HepG2 (cell line): Measurements from ENCODE around the gene SEZ6. TPM values are rescaled to one million over a fixed set of nuclear protein-coding genes. Genes with fewer than 3 reads are reported as not detected.
A peak's percentile ranks its signal among the peaks of the same experiment; 100 is the strongest.

Source experiments
- DR1 ChIP-seq: sonication (generic); formaldehyde crosslinking; IDR thresholded peaks from 2 replicates; pipeline ENCODE4 v1.8.0; 2021; ENCODE audit warnings: mild to moderate bottlenecking, missing genetic modification reagents, inconsistent platforms
- MXI1 ChIP-seq: IDR thresholded peaks from 3 replicates; pipeline ENCODE4 v1.6.1; 2012; ENCODE audit warnings: low read depth, low read length, inconsistent platforms, borderline replicate concordance
- NFE2L1 ChIP-seq: sonication (generic); formaldehyde crosslinking; IDR thresholded peaks from 2 replicates; pipeline ENCODE4 v1.4.0; 2020; ENCODE audit warnings: missing genetic modification reagents, mild to moderate bottlenecking, borderline replicate concordance
- PCBP1 ChIP-seq: fragments of 200-400 bp; formaldehyde crosslinking; IDR thresholded peaks from 2 replicates; pipeline ENCODE4 v1.6.1; 2017; ENCODE audit warnings: mild to moderate bottlenecking, low read depth, low read length, borderline replicate concordance
- POLR2AphosphoS5 ChIP-seq: IDR thresholded peaks from 2 replicates; pipeline ENCODE4 v1.6.1; 2012; ENCODE audit warnings: low read depth, low read length
- TARDBP ChIP-seq: sonication (generic); formaldehyde crosslinking; IDR thresholded peaks from 2 replicates; pipeline ENCODE4 v1.8.0; 2022; ENCODE audit warnings: mild to moderate bottlenecking, missing genetic modification reagents
- ZMYM3 ChIP-seq: sonication (generic); formaldehyde crosslinking; IDR thresholded peaks from 2 replicates; pipeline ENCODE4 v1.5.1; 2020; ENCODE audit warnings: mild to moderate bottlenecking, missing genetic modification reagents
- ZNF136 ChIP-seq: sonication (generic); formaldehyde crosslinking; IDR thresholded peaks from 2 replicates; pipeline ENCODE4 v1.8.1; 2022; ENCODE audit warnings: low read depth, mild to moderate bottlenecking, moderate library complexity, missing genetic modification reagents
- ZNF367 ChIP-seq: sonication (generic); formaldehyde crosslinking; IDR thresholded peaks from 2 replicates; pipeline ENCODE4 v1.4.0; 2020; ENCODE audit warnings: missing genetic modification reagents, borderline replicate concordance
- ZNF737 ChIP-seq: sonication (generic); formaldehyde crosslinking; IDR thresholded peaks from 2 replicates; pipeline ENCODE4 v1.5.0; 2020; ENCODE audit warnings: missing genetic modification reagents, mild to moderate bottlenecking, borderline replicate concordance
- polyA plus RNA-seq, 8 experiments: library from polyadenylated mRNA; depleted of rRNA in 3 of 8; stranded (reverse) in 7 of 8; unstranded in 1 of 8; fragments of >200 nt; fragmentation: Illumina TruSeq in 4 of 8; extraction: Trizol in 4 of 8; gene quantifications; 2 replicates each; pipeline versions ENCODE4 v1.2.1 to v1.2.3, GENCODE V29; 2011 to 2016; ENCODE audit warnings: low read depth in 4 of 8, missing spikeins in 1 of 8, mixed read lengths in 1 of 8; ENCODE audit not compliant: insufficient read depth in 1 of 8
- total RNA-seq, 5 experiments: library from RNA; depleted of rRNA; stranded (reverse); fragments of >200 nt; fragmentation: Illumina TruSeq; extraction: Trizol; gene quantifications; 2 replicates each; pipeline ENCODE4 v1.2.3, GENCODE V29; 2016; ENCODE audit warnings: low read depth in 1 of 5
- TF ChIP-seq, protein P1 (sequence below): sonication (generic); formaldehyde crosslinking; IDR thresholded peaks from 2 replicates; pipeline ENCODE4 v1.5.0; 2020; ENCODE audit warnings: mild to moderate bottlenecking, missing genetic modification reagents
- TF ChIP-seq, protein P2 (sequence below): fragments of 450-650 bp; IDR thresholded peaks from 2 replicates; pipeline ENCODE4 v1.6.1; 2016
- TF ChIP-seq, protein P3 (sequence below): sonication (generic); formaldehyde crosslinking; IDR thresholded peaks from 2 replicates; pipeline ENCODE4 v1.8.1; 2022; ENCODE audit warnings: mild to moderate bottlenecking, missing genetic modification reagents
- TF ChIP-seq, protein P4 (sequence below): sonication (generic); formaldehyde crosslinking; IDR thresholded peaks from 2 replicates; pipeline ENCODE4 v1.4.0; 2020; ENCODE audit warnings: missing genetic modification reagents; ENCODE audit errors: not compliant biosample characterization
- TF ChIP-seq, protein P5 (sequence below): sonication (generic); formaldehyde crosslinking; IDR thresholded peaks from 2 replicates; pipeline ENCODE4 v1.4.0; 2020; ENCODE audit warnings: low read depth, mild to moderate bottlenecking, missing genetic modification reagents
- TF ChIP-seq, protein P6 (sequence below): sonication (generic); formaldehyde crosslinking; IDR thresholded peaks from 2 replicates; pipeline ENCODE4 v1.4.0; 2020; ENCODE audit warnings: missing genetic modification reagents, borderline replicate concordance
- TF ChIP-seq, protein P7 (sequence below): sonication (generic); formaldehyde crosslinking; IDR thresholded peaks from 2 replicates; pipeline ENCODE4 v1.4.0; 2020; ENCODE audit warnings: missing genetic modification reagents

Gene SEZ6
- total and polyA plus RNA-seq, 2 of the 13 experiments (the other 11 are each of a cell fraction or from before 2014, with no cell fraction given) = not detected

DNA sequence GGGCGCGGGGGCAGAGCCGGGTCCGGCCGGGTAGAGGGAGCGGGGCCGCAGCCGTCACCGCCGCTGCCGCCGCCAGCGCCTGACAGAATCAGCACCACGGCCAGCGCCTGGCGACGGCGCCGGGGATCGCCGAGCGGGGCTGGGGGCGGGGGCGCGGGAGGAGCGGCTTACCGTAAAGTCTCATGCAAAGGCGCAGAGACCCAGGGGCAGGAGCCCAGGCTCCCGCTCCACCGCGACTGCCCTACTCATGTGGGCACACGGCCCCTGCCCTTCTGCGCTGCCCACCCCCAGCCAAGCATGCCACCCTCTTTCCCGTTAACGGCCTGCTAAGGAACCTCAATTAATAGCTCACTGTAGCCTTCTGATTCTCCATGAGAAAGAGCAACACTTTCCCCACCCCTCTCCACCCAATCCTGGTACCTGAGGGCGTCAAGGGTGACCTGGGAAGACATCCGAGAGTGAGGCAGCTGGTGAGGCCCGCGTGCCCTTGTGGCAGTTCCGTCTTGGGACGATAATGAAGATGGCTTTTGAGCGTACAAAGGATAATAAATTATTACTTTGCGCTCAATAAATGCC is at the start of gene SEZ6 (continued):
- TF ChIP-seq, protein P1, sequence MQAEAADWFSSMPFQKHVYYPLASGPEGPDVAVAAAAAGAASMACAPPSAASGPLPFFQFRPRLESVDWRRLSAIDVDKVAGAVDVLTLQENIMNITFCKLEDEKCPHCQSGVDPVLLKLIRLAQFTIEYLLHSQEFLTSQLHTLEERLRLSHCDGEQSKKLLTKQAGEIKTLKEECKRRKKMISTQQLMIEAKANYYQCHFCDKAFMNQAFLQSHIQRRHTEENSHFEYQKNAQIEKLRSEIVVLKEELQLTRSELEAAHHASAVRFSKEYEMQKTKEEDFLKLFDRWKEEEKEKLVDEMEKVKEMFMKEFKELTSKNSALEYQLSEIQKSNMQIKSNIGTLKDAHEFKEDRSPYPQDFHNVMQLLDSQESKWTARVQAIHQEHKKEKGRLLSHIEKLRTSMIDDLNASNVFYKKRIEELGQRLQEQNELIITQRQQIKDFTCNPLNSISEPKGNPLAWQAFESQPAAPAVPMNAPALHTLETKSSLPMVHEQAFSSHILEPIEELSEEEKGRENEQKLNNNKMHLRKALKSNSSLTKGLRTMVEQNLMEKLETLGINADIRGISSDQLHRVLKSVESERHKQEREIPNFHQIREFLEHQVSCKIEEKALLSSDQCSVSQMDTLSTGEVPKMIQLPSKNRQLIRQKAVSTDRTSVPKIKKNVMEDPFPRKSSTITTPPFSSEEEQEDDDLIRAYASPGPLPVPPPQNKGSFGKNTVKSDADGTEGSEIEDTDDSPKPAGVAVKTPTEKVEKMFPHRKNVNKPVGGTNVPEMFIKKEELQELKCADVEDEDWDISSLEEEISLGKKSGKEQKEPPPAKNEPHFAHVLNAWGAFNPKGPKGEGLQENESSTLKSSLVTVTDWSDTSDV (CRISPR knock-in tag) = no peak; the same call in 1 of the 2 replicates
- 0 out of 2 replicates have a peak, but pooled peaks have one; percentile 26 for TF ChIP-seq TARDBP (CRISPR knock-in tag)
- TF ChIP-seq, protein P2, sequence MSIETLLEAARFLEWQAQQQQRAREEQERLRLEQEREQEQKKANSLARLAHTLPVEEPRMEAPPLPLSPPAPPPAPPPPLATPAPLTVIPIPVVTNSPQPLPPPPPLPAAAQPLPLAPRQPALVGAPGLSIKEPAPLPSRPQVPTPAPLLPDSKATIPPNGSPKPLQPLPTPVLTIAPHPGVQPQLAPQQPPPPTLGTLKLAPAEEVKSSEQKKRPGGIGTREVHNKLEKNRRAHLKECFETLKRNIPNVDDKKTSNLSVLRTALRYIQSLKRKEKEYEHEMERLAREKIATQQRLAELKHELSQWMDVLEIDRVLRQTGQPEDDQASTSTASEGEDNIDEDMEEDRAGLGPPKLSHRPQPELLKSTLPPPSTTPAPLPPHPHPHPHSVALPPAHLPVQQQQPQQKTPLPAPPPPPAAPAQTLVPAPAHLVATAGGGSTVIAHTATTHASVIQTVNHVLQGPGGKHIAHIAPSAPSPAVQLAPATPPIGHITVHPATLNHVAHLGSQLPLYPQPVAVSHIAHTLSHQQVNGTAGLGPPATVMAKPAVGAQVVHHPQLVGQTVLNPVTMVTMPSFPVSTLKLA = no peak
- TF ChIP-seq ZMYM3 (CRISPR knock-in tag) = 0 out of 2 replicates have a peak, but pooled peaks have one; percentile 25
- TF ChIP-seq ZNF136 (CRISPR knock-in tag) = no peak
- TF ChIP-seq NFE2L1 (CRISPR knock-in tag) = no peak
- TF ChIP-seq POLR2AphosphoS5 = no peak
- TF ChIP-seq PCBP1 = no peak
- TF ChIP-seq, protein P3, sequence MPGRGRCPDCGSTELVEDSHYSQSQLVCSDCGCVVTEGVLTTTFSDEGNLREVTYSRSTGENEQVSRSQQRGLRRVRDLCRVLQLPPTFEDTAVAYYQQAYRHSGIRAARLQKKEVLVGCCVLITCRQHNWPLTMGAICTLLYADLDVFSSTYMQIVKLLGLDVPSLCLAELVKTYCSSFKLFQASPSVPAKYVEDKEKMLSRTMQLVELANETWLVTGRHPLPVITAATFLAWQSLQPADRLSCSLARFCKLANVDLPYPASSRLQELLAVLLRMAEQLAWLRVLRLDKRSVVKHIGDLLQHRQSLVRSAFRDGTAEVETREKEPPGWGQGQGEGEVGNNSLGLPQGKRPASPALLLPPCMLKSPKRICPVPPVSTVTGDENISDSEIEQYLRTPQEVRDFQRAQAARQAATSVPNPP (CRISPR knock-in tag) = 0 out of 2 replicates have a peak, but pooled peaks have one; percentile 39
- TF ChIP-seq, protein P4, sequence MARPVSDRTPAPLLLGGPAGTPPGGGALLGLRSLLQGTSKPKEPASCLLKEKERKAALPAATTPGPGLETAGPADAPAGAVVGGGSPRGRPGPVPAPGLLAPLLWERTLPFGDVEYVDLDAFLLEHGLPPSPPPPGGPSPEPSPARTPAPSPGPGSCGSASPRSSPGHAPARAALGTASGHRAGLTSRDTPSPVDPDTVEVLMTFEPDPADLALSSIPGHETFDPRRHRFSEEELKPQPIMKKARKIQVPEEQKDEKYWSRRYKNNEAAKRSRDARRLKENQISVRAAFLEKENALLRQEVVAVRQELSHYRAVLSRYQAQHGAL = peak; percentile 85
- TF ChIP-seq, protein P5, sequence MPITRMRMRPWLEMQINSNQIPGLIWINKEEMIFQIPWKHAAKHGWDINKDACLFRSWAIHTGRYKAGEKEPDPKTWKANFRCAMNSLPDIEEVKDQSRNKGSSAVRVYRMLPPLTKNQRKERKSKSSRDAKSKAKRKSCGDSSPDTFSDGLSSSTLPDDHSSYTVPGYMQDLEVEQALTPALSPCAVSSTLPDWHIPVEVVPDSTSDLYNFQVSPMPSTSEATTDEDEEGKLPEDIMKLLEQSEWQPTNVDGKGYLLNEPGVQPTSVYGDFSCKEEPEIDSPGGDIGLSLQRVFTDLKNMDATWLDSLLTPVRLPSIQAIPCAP (CRISPR knock-in tag) = 0 out of 2 replicates have a peak, but pooled peaks have one; percentile 56
- TF ChIP-seq, protein P6, sequence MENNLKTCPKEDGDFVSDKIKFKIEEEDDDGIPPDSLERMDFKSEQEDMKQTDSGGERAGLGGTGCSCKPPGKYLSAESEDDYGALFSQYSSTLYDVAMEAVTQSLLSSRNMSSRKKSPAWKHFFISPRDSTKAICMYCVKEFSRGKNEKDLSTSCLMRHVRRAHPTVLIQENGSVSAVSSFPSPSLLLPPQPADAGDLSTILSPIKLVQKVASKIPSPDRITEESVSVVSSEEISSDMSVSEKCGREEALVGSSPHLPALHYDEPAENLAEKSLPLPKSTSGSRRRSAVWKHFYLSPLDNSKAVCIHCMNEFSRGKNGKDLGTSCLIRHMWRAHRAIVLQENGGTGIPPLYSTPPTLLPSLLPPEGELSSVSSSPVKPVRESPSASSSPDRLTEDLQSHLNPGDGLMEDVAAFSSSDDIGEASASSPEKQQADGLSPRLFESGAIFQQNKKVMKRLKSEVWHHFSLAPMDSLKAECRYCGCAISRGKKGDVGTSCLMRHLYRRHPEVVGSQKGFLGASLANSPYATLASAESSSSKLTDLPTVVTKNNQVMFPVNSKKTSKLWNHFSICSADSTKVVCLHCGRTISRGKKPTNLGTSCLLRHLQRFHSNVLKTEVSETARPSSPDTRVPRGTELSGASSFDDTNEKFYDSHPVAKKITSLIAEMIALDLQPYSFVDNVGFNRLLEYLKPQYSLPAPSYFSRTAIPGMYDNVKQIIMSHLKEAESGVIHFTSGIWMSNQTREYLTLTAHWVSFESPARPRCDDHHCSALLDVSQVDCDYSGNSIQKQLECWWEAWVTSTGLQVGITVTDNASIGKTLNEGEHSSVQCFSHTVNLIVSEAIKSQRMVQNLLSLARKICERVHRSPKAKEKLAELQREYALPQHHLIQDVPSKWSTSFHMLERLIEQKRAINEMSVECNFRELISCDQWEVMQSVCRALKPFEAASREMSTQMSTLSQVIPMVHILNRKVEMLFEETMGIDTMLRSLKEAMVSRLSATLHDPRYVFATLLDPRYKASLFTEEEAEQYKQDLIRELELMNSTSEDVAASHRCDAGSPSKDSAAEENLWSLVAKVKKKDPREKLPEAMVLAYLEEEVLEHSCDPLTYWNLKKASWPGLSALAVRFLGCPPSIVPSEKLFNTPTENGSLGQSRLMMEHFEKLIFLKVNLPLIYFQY (CRISPR knock-in tag) = peak; percentile 90
- TF ChIP-seq DR1 (CRISPR knock-in tag) = no peak
- TF ChIP-seq, protein P7, sequence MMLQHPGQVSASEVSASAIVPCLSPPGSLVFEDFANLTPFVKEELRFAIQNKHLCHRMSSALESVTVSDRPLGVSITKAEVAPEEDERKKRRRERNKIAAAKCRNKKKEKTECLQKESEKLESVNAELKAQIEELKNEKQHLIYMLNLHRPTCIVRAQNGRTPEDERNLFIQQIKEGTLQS (CRISPR knock-in tag) = peak; percentile 84
- no peak for TF ChIP-seq ZNF737 (CRISPR knock-in tag)
- peak; percentile 85; the same call in 1 of the 2 replicates for TF ChIP-seq ZNF367
- TF ChIP-seq MXI1 = peak; percentile 59; the same call in 1 of the 3 replicates
